ENCODE results near the gene ARAP1. TPM values are rescaled to one million over a fixed set of nuclear protein-coding genes. Genes with fewer than 3 reads are reported as not detected.

Gene ARAP1
- total and polyA plus RNA-seq, 2 donors (not counting 3 experiments of a cell fraction or from before 2014, with no cell fraction given), result 36.8 to 66.2 TPM

DNA sequence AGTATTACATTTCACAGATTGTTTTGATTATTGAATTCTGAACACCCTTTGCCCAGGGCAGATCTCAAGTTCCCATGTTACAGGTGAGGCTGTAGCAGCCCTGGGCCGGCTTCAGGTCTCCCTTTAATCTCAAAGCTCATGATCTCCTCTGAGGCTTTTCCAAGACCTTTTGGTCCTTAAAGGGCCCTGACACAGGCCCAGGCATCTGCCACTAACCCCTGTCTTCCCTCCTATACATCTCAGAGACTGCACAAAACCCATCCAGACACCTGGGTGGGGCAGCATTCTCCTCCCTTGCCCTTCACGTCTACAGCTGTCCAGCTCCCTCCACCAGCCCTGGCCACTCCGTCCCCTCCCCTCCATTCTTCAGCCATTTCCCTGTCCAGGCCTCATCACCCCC lies 115.8 kb downstream of the ARAP1 start:
- peaks cover 47% of the 10 kb centered on the region for H3K4me1 ChIP-seq (ENCODE audit: control insufficient read depth, extremely low read depth, insufficient read depth, low read length)
- H3K79me2 ChIP-seq (ENCODE audit: control insufficient read depth, insufficient read depth, low read length), result no peaks in the 10 kb centered on the region
- no peak overlapping the region for H2AFZ ChIP-seq (ENCODE audit: low read depth, low read length)
- no peaks in the 10 kb centered on the region for H3K9me1 ChIP-seq (replicated peaks; ENCODE audit: control insufficient read depth, extremely low read depth, insufficient read depth, low read length)
- H3K27me3 ChIP-seq (ENCODE audit: control insufficient read depth in 2 of 2, insufficient read depth in 2 of 2, low read length in 2 of 2), result peaks cover 0 to 2% of the 10 kb centered on the region in 2 experiments
- H3K9ac ChIP-seq (replicated peaks; ENCODE audit: extremely low read depth, insufficient read depth, low read length), result no peak overlapping the region
- no peaks in the 10 kb centered on the region for H3K36me3 ChIP-seq (ENCODE audit: control insufficient read depth in 2 of 2, extremely low read depth in 1 of 2, insufficient read depth in 2 of 2, low read length in 2 of 2)
- H3K4me2 ChIP-seq (ENCODE audit: insufficient read depth, low read length), result no peak overlapping the region
- dilution Hi-C loops (cut with MboI; ENCODE audit: extremely low pct_ligation_motif_present, low sequenced_read_pairs), result no loop called here
- no peak for DNase-seq (ENCODE audit: low read depth, low spot score)
- H3K4me3 ChIP-seq (replicated peaks in 1 of 3; ENCODE audit: insufficient read depth in 1 of 3, low read depth in 1 of 3, low read length in 3 of 3), result no peak overlapping the region
- intact Hi-C loops (cut with micrococcal nuclease), result no loop called here
- BruUV-seq (replicated peaks), result no TSS peak
- no peak overlapping the region for H3K27ac ChIP-seq (ENCODE audit: insufficient read depth, low read depth, low read length)
- H4K20me1 ChIP-seq (replicated peaks; ENCODE audit: control insufficient read depth, extremely low read depth, insufficient read depth, low read length), result no peaks in the 10 kb centered on the region
- ChIA-PET POLR2A (no interaction called here), CTCF (interaction anchor here (1.3 to 6.6 kb wide), 7 partner anchors 10 to 165 kb away, joined by 3 to 61 read pairs (median 6); no protein-coding TSS in a partner anchor)
- TF ChIP-seq, protein P1, sequence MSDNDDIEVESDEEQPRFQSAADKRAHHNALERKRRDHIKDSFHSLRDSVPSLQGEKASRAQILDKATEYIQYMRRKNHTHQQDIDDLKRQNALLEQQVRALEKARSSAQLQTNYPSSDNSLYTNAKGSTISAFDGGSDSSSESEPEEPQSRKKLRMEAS (IDR thresholded peaks at IDR 0.05; ENCODE audit: insufficient read depth, insufficient read length), result no peak
- TF ChIP-seq POLR2AphosphoS5 (IDR thresholded peaks at IDR 0.05; ENCODE audit: insufficient read depth, low read depth, low read length), result no peak
- no peak for TF ChIP-seq EZH2 (IDR thresholded peaks at IDR 0.05; ENCODE audit: borderline replicate concordance, low read depth, low read length, severe bottlenecking)
- no peak for TF ChIP-seq MYC (IDR thresholded peaks at IDR 0.05; ENCODE audit: low read depth, low read length)
- no peak for FAIRE-seq
- H3K9me3 ChIP-seq (replicated peaks; ENCODE audit: control insufficient read depth, insufficient read depth, low read length), result no peaks in the 10 kb centered on the region

DNA sequence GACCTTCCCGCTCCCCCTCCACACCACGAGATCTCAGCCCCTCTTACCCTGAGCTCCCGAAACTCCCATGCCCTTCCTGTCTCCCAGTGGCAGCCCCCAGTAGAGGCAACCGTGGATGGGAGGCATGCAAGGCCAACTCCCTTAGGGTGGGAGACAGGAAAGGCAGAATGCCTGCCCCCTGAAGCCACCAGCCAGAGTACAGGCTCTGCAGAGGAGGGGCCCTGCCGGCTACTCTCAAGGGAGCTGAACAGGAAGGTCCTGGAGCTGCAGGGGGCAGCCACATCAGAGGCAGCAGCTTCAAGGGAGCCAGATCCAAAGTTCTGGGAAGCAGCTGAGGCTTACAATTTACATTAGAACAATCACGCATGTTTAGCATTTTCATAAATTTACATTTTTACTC lies 116.3 kb downstream of the ARAP1 start:
- Histone ChIP-seq H3K9ac (replicated peaks; ENCODE audit: extremely low read depth, insufficient read depth, low read length) (no peak overlapping the region), H3K9me3 (replicated peaks; ENCODE audit: control insufficient read depth, insufficient read depth, low read length) (no peaks in the 10 kb centered on the region), H3K4me3 (replicated peaks in 1 of 3; ENCODE audit: insufficient read depth in 1 of 3, low read depth in 1 of 3, low read length in 3 of 3) (no peak overlapping the region), H3K4me1 (ENCODE audit: control insufficient read depth, extremely low read depth, insufficient read depth, low read length) (peaks cover 48% of the 10 kb centered on the region), H3K36me3 (ENCODE audit: control insufficient read depth in 2 of 2, extremely low read depth in 1 of 2, insufficient read depth in 2 of 2, low read length in 2 of 2) (no peaks in the 10 kb centered on the region), H2AFZ (ENCODE audit: low read depth, low read length) (no peak overlapping the region), H4K20me1 (replicated peaks; ENCODE audit: control insufficient read depth, extremely low read depth, insufficient read depth, low read length) (no peaks in the 10 kb centered on the region), H3K4me2 (ENCODE audit: insufficient read depth, low read length) (no peak overlapping the region), H3K79me2 (ENCODE audit: control insufficient read depth, insufficient read depth, low read length) (no peaks in the 10 kb centered on the region), H3K27me3 (ENCODE audit: control insufficient read depth in 2 of 2, insufficient read depth in 2 of 2, low read length in 2 of 2) (no peaks in the 10 kb centered on the region), H3K9me1 (replicated peaks; ENCODE audit: control insufficient read depth, extremely low read depth, insufficient read depth, low read length) (no peaks in the 10 kb centered on the region), H3K27ac (ENCODE audit: insufficient read depth, low read depth, low read length) (no peak overlapping the region)
- no TSS peak for BruUV-seq (replicated peaks)
- ChIA-PET POLR2A (no interaction called here), CTCF (interaction anchor here (0.8 to 6.6 kb wide), 10 partner anchors 9 to 165 kb away, joined by 3 to 61 read pairs (median 6); no protein-coding TSS in a partner anchor)
- FAIRE-seq (no peak), DNase-seq (ENCODE audit: low read depth, low spot score) (no peak)
- intact Hi-C loops (cut with micrococcal nuclease), result no loop called here
- TF ChIP-seq POLR2AphosphoS5 (IDR thresholded peaks at IDR 0.05; ENCODE audit: insufficient read depth, low read depth, low read length) (no peak), POLR2A (IDR thresholded peaks at IDR 0.05; ENCODE audit: low read depth, low read length) (no peak), MYC (IDR thresholded peaks at IDR 0.05; ENCODE audit: low read depth, low read length) (no peak), FOS (IDR thresholded peaks at IDR 0.05; ENCODE audit: borderline replicate concordance, insufficient read depth, low read length) (no peak), JUN (IDR thresholded peaks at IDR 0.05; ENCODE audit: borderline replicate concordance, insufficient read depth, insufficient read length, low read depth) (no peak), GATA2 (IDR thresholded peaks at IDR 0.05; ENCODE audit: insufficient read depth, insufficient read length, low read depth, low read length) (no peak), EZH2 (IDR thresholded peaks at IDR 0.05; ENCODE audit: borderline replicate concordance, low read depth, low read length, severe bottlenecking) (no peak)
- TF ChIP-seq, protein P1 (IDR thresholded peaks at IDR 0.05; ENCODE audit: insufficient read depth, insufficient read length), result no peak
- TF ChIP-seq, protein P2, sequence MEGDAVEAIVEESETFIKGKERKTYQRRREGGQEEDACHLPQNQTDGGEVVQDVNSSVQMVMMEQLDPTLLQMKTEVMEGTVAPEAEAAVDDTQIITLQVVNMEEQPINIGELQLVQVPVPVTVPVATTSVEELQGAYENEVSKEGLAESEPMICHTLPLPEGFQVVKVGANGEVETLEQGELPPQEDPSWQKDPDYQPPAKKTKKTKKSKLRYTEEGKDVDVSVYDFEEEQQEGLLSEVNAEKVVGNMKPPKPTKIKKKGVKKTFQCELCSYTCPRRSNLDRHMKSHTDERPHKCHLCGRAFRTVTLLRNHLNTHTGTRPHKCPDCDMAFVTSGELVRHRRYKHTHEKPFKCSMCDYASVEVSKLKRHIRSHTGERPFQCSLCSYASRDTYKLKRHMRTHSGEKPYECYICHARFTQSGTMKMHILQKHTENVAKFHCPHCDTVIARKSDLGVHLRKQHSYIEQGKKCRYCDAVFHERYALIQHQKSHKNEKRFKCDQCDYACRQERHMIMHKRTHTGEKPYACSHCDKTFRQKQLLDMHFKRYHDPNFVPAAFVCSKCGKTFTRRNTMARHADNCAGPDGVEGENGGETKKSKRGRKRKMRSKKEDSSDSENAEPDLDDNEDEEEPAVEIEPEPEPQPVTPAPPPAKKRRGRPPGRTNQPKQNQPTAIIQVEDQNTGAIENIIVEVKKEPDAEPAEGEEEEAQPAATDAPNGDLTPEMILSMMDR (IDR thresholded peaks at IDR 0.05; ENCODE audit: extremely low read depth in 1 of 2, insufficient read depth in 1 of 2, low read depth in 1 of 2, low read length in 2 of 2), result no peak
- dilution Hi-C loops (cut with MboI; ENCODE audit: extremely low pct_ligation_motif_present, low sequenced_read_pairs), result no loop called here
